DOHH2 (cell line): ENCODE results near the gene TMED5.

Experiments used
- EZH2phosphoT487 ChIP-seq: fragments of 200-600 bp; sonication (generic); IDR thresholded peaks from 2 replicates; pipeline ENCODE4 v1.6.1; 2017; ENCODE audit warnings: borderline replicate concordance, mild to moderate bottlenecking, antibody characterized with exemption, low read length, moderate library complexity, mixed read lengths
- TF ChIP-seq, protein P1 (sequence below): fragments of 200-600 bp; sonication (generic); IDR thresholded peaks from one replicate; pipeline ENCODE4 v1.5.1; 2014; ENCODE audit warnings: antibody characterized with exemption, mild to moderate bottlenecking, low read depth, low read length; ENCODE audit not compliant: poor library complexity, severe bottlenecking

DNA sequence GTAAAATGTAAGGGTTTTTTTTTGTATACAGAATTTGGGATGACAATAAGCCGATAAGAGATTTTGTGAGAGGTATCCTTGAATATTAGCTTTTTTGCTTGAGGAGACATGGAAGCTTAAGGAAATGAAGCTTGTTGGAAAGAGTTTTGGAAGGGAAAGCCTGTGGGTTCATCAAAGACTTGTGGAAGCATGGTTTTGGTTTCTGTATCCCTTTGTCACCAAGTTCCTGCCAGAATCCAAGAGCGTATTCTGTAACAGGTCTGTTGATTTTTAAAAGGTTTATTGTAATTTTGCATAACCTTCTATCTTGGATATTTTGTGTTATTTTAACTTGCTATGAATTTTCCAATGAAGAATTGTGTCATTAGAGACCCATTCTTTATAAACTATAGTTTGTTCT, 38.1 kb downstream of the TMED5 start:
- TF ChIP-seq, protein P1, sequence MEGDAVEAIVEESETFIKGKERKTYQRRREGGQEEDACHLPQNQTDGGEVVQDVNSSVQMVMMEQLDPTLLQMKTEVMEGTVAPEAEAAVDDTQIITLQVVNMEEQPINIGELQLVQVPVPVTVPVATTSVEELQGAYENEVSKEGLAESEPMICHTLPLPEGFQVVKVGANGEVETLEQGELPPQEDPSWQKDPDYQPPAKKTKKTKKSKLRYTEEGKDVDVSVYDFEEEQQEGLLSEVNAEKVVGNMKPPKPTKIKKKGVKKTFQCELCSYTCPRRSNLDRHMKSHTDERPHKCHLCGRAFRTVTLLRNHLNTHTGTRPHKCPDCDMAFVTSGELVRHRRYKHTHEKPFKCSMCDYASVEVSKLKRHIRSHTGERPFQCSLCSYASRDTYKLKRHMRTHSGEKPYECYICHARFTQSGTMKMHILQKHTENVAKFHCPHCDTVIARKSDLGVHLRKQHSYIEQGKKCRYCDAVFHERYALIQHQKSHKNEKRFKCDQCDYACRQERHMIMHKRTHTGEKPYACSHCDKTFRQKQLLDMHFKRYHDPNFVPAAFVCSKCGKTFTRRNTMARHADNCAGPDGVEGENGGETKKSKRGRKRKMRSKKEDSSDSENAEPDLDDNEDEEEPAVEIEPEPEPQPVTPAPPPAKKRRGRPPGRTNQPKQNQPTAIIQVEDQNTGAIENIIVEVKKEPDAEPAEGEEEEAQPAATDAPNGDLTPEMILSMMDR: no peak
- no peak for TF ChIP-seq EZH2phosphoT487
